Liver (tissue), 9 donors: ENCODE data around the gene ADA. TPM values are rescaled to one million over a fixed set of nuclear protein-coding genes. Genes with fewer than 3 reads are reported as not detected.

Experiments
- DNase-seq: peaks from one replicate; pipeline ENCODE4 v3.0.0-alpha.2; 2017; ENCODE audit warnings: low spot score
- H3K27ac ChIP-seq, 2 donors: one replicate each; pipeline ENCODE4 v1.7.0; 2013; ENCODE audit warnings: inconsistent platforms in 2 of 2, low read length in 2 of 2, control low read depth in 1 of 2, low read depth in 1 of 2, mild to moderate bottlenecking in 1 of 2
- H3K27me3 ChIP-seq, 4 donors: one replicate each; pipeline versions ENCODE4 v1.6.1 to v1.7.0; 2013; ENCODE audit warnings: low read length in 3 of 4, inconsistent platforms in 1 of 4, mild to moderate bottlenecking in 1 of 4, moderate library complexity in 1 of 4; ENCODE audit not compliant: control insufficient read depth in 4 of 4, insufficient read depth in 4 of 4
- H3K36me3 ChIP-seq, 4 donors: one replicate each; pipeline versions ENCODE4 v1.6.1 to v1.7.0; 2013; ENCODE audit warnings: low read length in 3 of 4, mild to moderate bottlenecking in 3 of 4, low read depth in 1 of 4, moderate library complexity in 1 of 4; ENCODE audit not compliant: control insufficient read depth in 4 of 4, insufficient read depth in 3 of 4
- H3K4me1 ChIP-seq, 4 donors: one replicate each; pipeline versions ENCODE4 v1.6.1 to v1.7.0; 2013; ENCODE audit warnings: low read length in 3 of 4, mild to moderate bottlenecking in 3 of 4, moderate library complexity in 1 of 4; ENCODE audit not compliant: control insufficient read depth in 4 of 4, insufficient read depth in 4 of 4
- H3K4me3 ChIP-seq, 3 donors: one replicate each; pipeline versions ENCODE4 v1.6.1 to v1.7.0; 2013; ENCODE audit warnings: low read length in 3 of 3, control low read depth in 1 of 3, low read depth in 1 of 3, mild to moderate bottlenecking in 1 of 3
- H3K9ac ChIP-seq, 2 donors: one replicate each; pipeline ENCODE4 v1.7.0; 2013; ENCODE audit warnings: low read length in 2 of 2, mild to moderate bottlenecking in 2 of 2, moderate library complexity in 2 of 2, control low read depth in 1 of 2, low read depth in 1 of 2
- H3K9me3 ChIP-seq, 4 donors: one replicate each; pipeline versions ENCODE4 v1.6.1 to v1.7.0; 2013; ENCODE audit warnings: low read length in 3 of 4; ENCODE audit not compliant: control insufficient read depth in 4 of 4
- FOXA1 ChIP-seq: IDR thresholded peaks from 2 replicates; pipeline ENCODE4 v1.6.1; 2016; ENCODE audit warnings: antibody characterized with exemption
- FOXA2 ChIP-seq: IDR thresholded peaks from 2 replicates; pipeline ENCODE4 v1.6.1; 2016; ENCODE audit warnings: antibody characterized with exemption
- GABPA ChIP-seq, 2 donors: IDR thresholded peaks in 1 of 2; conservative IDR thresholded peaks in 1 of 2; 2 replicates each; pipeline ENCODE4 v1.6.1; 2016; ENCODE audit warnings: antibody characterized with exemption in 2 of 2, mild to moderate bottlenecking in 1 of 2, moderate library complexity in 1 of 2
- HNF4A ChIP-seq, 2 donors: conservative IDR thresholded peaks; 2 replicates each; pipeline ENCODE4 v1.6.1; 2016; ENCODE audit warnings: antibody characterized with exemption in 2 of 2, mild to moderate bottlenecking in 2 of 2
- HNF4G ChIP-seq: IDR thresholded peaks from 2 replicates; pipeline ENCODE4 v1.6.1; 2016; ENCODE audit warnings: antibody characterized with exemption
- JUND ChIP-seq, 2 donors: IDR thresholded peaks; 2 replicates each; pipeline ENCODE4 v1.6.1; 2016; ENCODE audit warnings: antibody characterized with exemption in 2 of 2
- NR2F2 ChIP-seq: IDR thresholded peaks from 2 replicates; pipeline ENCODE4 v1.6.1; 2016; ENCODE audit warnings: antibody characterized with exemption
- RXRA ChIP-seq, 2 donors: IDR thresholded peaks; 2 replicates each; pipeline ENCODE4 v1.6.1; 2017 to 2018; ENCODE audit warnings: antibody characterized with exemption in 2 of 2, mild to moderate bottlenecking in 1 of 2
- TAF1 ChIP-seq: conservative IDR thresholded peaks from 2 replicates; pipeline ENCODE4 v1.6.1; 2016; ENCODE audit warnings: antibody characterized with exemption, mild to moderate bottlenecking
- ZBTB33 ChIP-seq: IDR thresholded peaks from 2 replicates; pipeline ENCODE4 v1.6.1; 2016; ENCODE audit warnings: antibody characterized with exemption
- WGBS: extraction: QIAGEN DNeasy Blood & Tissue Kit; methylation state at CpG from one replicate; pipeline ENCODE4 v1.1.7; 2013; 5-methylcytosine and 5-hydroxymethylcytosine counted together
- polyA plus RNA-seq, 2 donors: library from polyadenylated mRNA; stranded (reverse) in 1 of 2; unstranded in 1 of 2; fragments of 200-250 nt in 1 of 2; fragments of >200 nt in 1 of 2; fragmentation: Nextera tagmentation in 1 of 2; extraction: Ambion mirVana in 1 of 2; gene quantifications; one replicate each; pipeline versions ENCODE4 v1.2.1 to v1.2.3, GENCODE V29; 2013 to 2015
- total RNA-seq, 2 donors: library from RNA; depleted of rRNA; stranded (reverse); fragments of >200 nt; gene quantifications; one replicate each; pipeline ENCODE4 v1.2.3, GENCODE V29; 2014
- TF ChIP-seq, protein P1 (sequence below): IDR thresholded peaks from 2 replicates; pipeline ENCODE4 v1.6.1; 2016; ENCODE audit warnings: antibody characterized with exemption, mild to moderate bottlenecking
- TF ChIP-seq, protein P2 (sequence below): IDR thresholded peaks from 2 replicates; pipeline ENCODE4 v1.6.1; 2016; ENCODE audit warnings: antibody characterized with exemption
- TF ChIP-seq, protein P3 (sequence below): fragments of 150-350 bp; IDR thresholded peaks from 2 replicates; pipeline ENCODE4 v1.5.1; 2017; ENCODE audit warnings: improper control_type of control experiment, low read depth, low read length; ENCODE audit not compliant: missing input control
- TF ChIP-seq, protein P4 (sequence below): IDR thresholded peaks from 2 replicates; pipeline ENCODE4 v1.6.1; 2016; ENCODE audit warnings: antibody characterized with exemption
- donor health status: healthy.
- donor health status: healthy.
- donor health status: healthy.
- donor health status: healthy.
- donor health status: healthy.

ADA gene
- total and polyA plus RNA-seq, 4 donors, result 2.9 to 7.7 (median 3.0) TPM

- TF ChIP-seq, protein P1, sequence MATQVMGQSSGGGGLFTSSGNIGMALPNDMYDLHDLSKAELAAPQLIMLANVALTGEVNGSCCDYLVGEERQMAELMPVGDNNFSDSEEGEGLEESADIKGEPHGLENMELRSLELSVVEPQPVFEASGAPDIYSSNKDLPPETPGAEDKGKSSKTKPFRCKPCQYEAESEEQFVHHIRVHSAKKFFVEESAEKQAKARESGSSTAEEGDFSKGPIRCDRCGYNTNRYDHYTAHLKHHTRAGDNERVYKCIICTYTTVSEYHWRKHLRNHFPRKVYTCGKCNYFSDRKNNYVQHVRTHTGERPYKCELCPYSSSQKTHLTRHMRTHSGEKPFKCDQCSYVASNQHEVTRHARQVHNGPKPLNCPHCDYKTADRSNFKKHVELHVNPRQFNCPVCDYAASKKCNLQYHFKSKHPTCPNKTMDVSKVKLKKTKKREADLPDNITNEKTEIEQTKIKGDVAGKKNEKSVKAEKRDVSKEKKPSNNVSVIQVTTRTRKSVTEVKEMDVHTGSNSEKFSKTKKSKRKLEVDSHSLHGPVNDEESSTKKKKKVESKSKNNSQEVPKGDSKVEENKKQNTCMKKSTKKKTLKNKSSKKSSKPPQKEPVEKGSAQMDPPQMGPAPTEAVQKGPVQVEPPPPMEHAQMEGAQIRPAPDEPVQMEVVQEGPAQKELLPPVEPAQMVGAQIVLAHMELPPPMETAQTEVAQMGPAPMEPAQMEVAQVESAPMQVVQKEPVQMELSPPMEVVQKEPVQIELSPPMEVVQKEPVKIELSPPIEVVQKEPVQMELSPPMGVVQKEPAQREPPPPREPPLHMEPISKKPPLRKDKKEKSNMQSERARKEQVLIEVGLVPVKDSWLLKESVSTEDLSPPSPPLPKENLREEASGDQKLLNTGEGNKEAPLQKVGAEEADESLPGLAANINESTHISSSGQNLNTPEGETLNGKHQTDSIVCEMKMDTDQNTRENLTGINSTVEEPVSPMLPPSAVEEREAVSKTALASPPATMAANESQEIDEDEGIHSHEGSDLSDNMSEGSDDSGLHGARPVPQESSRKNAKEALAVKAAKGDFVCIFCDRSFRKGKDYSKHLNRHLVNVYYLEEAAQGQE, result no peak
- TF ChIP-seq FOXA2 (no peak), JUND (IDR thresholded peaks at IDR 0.05) (no peak)
Measured at GRCh38 chr20:44642203-44643153, 9.0 kb downstream of the ADA start (continued).

DNA sequence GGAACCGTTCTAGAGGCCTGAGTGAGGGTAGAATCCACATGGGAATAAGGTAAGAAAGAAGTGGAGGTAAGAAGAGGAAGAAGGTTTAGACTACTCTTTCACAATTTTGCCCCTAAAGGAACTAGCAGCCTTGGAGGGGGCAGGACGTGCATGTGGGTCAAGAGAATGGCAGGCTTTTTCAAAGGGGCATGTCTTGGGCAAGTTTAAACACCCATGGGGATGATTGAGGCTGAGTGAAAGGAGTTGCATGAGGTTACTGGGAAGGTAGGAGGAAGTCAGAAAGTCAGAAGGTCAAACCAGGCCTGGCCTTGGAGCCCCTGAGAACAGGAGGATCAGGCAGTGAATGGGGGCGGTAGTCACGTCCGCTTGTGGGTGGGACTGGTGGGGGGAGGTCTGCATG is 10.2 kb downstream of the ADA start:
- TF ChIP-seq RXRA (IDR thresholded peaks at IDR 0.05) (no peak), GABPA (IDR thresholded peaks at IDR 0.05 in 1 of 2, conservative IDR thresholded peaks at IDR 0.05 in 1 of 2) (no peak), NR2F2 (no peak), ZBTB33 (no peak), TAF1 (no peak), FOXA1 (no peak), HNF4G (no peak), HNF4A (conservative IDR thresholded peaks at IDR 0.05) (no peak)
- TF ChIP-seq, protein P2, sequence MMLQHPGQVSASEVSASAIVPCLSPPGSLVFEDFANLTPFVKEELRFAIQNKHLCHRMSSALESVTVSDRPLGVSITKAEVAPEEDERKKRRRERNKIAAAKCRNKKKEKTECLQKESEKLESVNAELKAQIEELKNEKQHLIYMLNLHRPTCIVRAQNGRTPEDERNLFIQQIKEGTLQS, result no peak
- TF ChIP-seq, protein P3, sequence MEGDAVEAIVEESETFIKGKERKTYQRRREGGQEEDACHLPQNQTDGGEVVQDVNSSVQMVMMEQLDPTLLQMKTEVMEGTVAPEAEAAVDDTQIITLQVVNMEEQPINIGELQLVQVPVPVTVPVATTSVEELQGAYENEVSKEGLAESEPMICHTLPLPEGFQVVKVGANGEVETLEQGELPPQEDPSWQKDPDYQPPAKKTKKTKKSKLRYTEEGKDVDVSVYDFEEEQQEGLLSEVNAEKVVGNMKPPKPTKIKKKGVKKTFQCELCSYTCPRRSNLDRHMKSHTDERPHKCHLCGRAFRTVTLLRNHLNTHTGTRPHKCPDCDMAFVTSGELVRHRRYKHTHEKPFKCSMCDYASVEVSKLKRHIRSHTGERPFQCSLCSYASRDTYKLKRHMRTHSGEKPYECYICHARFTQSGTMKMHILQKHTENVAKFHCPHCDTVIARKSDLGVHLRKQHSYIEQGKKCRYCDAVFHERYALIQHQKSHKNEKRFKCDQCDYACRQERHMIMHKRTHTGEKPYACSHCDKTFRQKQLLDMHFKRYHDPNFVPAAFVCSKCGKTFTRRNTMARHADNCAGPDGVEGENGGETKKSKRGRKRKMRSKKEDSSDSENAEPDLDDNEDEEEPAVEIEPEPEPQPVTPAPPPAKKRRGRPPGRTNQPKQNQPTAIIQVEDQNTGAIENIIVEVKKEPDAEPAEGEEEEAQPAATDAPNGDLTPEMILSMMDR, result no peak
- TF ChIP-seq, protein P1, result no peak
- TF ChIP-seq, protein P4, sequence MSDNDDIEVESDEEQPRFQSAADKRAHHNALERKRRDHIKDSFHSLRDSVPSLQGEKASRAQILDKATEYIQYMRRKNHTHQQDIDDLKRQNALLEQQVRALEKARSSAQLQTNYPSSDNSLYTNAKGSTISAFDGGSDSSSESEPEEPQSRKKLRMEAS, result no peak
- no peak for DNase-seq
- no peak overlapping the region for H3K27ac ChIP-seq
- WGBS, result 88% methylated on average over 5 of the region's 5 CpGs
- no peak overlapping the region for H3K4me3 ChIP-seq
- H3K4me1 ChIP-seq, result peaks cover 4 to 14% (median 10%) of the 10 kb centered on the region in 4 donors
- H3K9ac ChIP-seq, result no peak overlapping the region
- no peaks in the 10 kb centered on the region for H3K9me3 ChIP-seq
- H3K36me3 ChIP-seq, result no peaks in the 10 kb centered on the region
- no peaks in the 10 kb centered on the region for H3K27me3 ChIP-seq
